NCI-H2171 (cell line): ENCODE measurements around the gene TMEM9B.

ENCODE experiments used
- DNase-seq: peaks from one replicate; lab custom pipeline; 2025; lab: John Stamatoyannopoulos, UW

TMEM9B gene

DNA sequence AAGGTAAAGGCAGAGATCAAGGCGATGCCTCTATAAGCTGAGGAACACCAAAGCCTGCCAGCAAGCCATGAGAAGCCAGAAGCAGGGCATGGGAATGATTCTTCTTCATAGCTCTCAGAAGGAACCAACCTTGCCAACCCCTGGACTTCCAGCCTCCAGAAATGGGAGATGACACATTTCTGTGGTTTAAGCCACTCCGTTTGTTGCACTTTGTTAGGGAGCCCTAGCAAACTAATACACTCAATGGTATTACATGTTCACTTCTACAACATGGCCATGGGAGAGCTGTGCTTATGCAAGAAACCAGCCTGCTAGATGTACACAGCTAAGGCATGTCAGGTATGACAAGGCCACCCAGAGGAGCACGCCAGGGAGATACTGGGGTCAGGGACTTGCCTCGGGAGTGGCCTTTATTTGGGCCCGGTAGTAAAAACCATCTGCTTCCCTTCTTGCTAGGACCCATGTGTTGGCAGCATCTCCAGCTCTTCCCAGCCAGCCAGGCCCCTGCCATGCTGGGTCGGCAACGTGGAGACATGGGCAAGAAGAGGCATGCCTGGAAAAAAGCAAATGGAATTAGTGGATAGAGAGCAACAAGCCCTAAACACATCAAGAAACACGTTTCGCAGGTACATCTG lies 35.1 kb downstream of the TMEM9B start:
- no peak for DNase-seq

GRCh38 chr11:8928205-8928604 lies 36.0 kb downstream of the TMEM9B start:
- no peak for DNase-seq

DNA sequence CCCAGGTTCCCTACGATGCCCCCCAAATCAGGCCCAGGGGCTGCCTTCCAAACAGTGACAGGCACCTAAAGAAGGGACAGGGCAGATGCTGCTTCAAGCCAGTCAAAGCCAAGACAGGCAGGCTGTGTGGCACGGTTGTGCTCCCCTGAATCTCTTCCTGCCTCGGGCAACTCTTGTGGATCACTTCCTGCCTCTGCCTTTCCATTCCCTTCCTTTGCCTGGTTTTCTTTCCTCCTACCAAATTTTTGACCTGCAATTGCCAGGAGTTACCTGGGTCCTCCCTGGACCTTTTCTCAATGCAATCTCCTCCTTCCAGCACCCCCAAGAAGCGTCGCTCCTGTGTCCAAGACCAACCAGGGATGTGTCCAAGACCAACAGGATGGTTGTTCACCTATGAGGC lies 37.0 kb downstream of the TMEM9B start:
- no peak for DNase-seq

- DNase-seq, result no peak
Observed at GRCh38 chr11:8926236-8926635, 38.0 kb downstream of the TMEM9B start.

DNA sequence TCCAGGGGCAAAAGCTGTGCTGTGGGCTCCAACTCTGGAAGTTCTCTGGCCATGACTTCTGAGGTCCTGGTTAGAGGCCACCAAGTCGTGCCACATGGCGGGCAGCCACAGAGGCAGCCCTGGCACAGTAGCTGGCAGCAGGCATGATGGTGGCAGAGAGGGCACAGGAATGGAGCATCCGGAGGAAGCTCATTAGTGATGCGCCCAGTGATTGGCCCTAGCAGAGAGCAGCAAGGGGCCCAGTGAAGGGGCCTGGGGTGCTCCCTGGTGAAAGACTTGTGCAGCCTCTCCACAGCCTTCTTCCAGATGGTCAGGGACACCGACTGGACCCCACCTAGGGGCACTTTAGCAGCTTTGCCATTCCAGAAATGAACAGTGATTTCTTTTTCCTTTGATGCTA lies 38.5 kb downstream of the TMEM9B start:
- DNase-seq, result no peak

DNA sequence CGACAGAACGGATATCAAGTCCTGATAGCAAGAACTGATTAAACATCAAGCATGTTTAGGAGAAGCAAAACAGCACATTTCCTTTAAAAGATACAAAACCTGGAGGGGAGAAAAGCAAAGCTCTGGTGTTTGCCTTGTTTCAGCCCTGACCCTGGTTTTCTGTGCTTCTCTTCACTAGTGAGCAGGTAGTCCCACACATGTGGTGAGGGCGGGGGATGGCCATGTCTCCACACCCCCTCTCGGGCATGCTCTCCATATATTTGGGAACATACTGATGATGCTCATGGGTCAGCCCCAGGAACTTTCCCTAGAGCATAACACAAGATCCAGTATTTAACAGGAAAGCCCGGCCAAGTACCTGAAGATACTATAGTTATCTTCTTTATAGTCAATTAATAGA lies 41.6 kb downstream of the TMEM9B start:
- DNase-seq, result no peak

- DNase-seq, result no peak
Observed at GRCh38 chr11:8917157-8917825, 47.0 kb downstream of the TMEM9B start.

GRCh38 chr11:8914661-8915018 lies 49.6 kb downstream of the TMEM9B start:
- no peak for DNase-seq

GRCh38 chr11:8913961-8914660 lies 50.1 kb downstream of the TMEM9B start:
- DNase-seq, result peak; percentile 31

DNA sequence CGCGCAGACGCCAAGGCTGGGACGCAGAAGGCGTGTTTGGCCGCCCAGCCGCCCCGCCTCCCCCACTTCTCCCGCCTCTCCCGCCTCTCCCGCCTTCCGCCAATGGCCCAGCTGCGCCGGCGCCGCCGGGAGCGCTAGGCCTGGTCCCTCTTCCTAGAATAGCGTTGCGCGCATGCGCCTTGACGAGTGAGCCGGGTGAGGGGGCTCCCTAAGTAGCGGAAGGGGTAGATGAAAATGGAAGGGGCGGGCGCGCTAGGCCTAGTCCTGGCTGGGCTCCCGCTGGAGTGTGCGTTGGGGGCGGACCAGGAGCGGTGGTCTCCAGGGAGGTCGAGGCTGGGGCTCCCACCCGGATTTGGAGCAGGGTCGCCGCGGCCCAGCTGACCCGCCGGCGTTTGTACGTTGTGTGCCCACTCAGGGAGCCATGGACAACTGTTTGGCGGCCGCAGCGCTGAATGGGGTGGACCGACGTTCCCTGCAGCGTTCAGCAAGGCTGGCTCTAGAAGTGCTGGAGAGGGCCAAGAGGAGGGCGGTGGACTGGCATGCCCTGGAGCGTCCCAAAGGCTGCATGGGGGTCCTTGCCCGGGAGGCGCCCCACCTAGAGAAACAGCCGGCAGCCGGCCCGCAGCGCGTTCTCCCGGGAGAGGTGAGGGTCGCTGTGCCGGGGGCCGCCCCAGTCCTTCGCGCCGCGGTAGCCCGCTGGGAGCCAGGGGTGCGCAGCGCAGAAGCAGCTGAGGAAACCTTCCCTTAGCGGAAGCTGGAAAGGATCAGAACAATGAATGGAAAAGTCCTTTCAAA lies 53.0 kb downstream of the TMEM9B start, which contains the start of gene AKIP1:
TSS of gene AKIP1 (plus strand) at position 161 of the 795 bp plus-strand sequence. CDS start at position 422, 261 bp downstream.
- peak; percentile 96 for DNase-seq

- no peak for DNase-seq
Observed at GRCh38 chr11:8910649-8911026, 53.6 kb downstream of the TMEM9B start.

DNA sequence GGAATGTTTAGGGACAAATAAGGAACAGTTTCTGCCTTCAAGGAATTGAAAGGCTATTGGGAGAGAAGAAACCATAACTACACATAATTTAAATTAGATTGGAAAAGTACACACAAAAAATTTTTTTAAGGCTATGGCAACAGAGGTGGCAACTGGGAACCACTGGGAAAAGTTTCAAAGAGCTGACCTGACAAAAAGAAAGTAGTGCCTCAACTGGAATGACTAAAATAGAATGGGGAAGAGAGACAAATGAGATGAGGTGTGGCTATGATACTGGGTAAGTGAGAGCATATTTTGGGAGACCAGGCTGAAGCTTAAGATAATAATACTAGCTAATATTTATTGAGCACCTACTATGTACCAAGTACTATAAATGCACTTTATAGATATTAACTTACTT lies 56.1 kb downstream of the TMEM9B start:
- DNase-seq, result no peak

DNA sequence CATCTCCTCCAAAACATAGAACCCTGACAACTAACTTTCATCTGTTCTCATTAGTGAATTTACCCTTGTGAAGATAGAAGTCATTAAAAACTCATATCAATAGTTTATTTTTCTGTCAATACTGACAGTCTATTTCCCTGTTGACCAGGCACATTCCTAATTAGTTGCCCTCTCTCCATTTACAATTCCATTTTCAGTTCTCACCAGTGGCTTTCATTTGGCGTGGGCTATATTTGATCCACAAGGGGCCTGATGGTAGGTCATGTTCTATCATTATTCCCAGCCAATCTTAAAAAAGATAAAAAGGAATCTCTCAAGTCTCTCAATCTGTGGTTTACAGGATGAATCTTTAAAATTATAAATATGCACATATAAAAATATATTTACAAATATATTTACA lies 57.1 kb downstream of the TMEM9B start:
- DNase-seq, result no peak

DNA sequence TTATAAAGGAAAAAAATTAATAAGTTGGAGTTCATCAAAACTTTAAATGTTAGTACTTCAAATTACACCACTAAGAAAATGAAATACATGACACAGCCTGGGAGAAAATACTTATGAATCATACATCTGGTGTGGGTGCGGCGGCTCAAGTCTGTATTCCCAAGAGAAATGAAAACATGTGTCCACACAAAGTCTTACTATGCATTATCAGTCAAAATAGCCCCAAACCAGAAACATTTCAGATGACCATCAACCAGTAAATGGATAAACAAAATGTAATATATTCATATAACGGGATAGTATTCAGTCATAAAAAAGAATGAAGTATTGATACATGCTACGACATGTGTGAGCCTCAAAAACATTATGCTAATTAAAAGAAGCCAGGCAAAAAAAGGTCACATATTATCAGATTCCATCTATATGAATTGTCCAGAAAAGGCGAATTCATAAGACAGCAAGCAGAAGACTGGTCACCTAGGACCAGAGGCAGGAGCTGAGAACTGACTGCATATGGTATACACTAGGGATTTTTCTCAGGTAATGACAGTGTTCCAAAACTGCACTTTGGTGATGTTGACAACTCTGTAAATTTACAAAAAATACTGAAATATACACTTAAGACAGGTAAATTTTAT lies 58.6 kb downstream of the TMEM9B start:
- DNase-seq, result no peak

- DNase-seq, result no peak
Observed at GRCh38 chr11:8899119-8899753, 65.0 kb downstream of the TMEM9B start.
